Neural cell (in vitro differentiated cells): ENCODE measurements around the gene ZGLP1. TPM values are rescaled to one million over a fixed set of nuclear protein-coding genes. Genes with fewer than 3 reads are reported as not detected.

Experiments
- H2AFZ ChIP-seq: fragments of 200-600, 300-800 bp; sonication (generic), shearing (Covaris generic); 2 replicates; pipeline ENCODE4 v1.6.0; 2014; ENCODE audit warnings: low read depth, mild to moderate bottlenecking, antibody characterized with exemption, low read length, moderate library complexity
- H3F3A ChIP-seq: fragments of 200-600 bp; shearing (Covaris generic); 2 replicates; pipeline ENCODE4 v1.6.1; 2016; ENCODE audit warnings: mild to moderate bottlenecking, moderate library complexity, mixed read lengths, antibody characterized with exemption, low read length; ENCODE audit not compliant: insufficient read depth, poor library complexity, severe bottlenecking
- H3K27ac ChIP-seq: fragments of 200-600, 300-800 bp; sonication (generic), shearing (Covaris generic); 2 replicates; pipeline ENCODE4 v1.5.1; 2014; ENCODE audit warnings: mild to moderate bottlenecking, low read length, moderate library complexity
- H3K27me3 ChIP-seq: fragments of 300-800, 200-600 bp; sonication (generic), shearing (Covaris generic); 2 replicates; pipeline ENCODE4 v1.6.0; 2014; ENCODE audit warnings: mild to moderate bottlenecking, low read depth, low read length, moderate library complexity; ENCODE audit not compliant: insufficient read depth
- H3K36me3 ChIP-seq: fragments of 300-800, 200-600 bp; sonication (generic), shearing (Covaris generic); 2 replicates; pipeline ENCODE4 v1.5.1; 2014; ENCODE audit warnings: mild to moderate bottlenecking, antibody characterized with exemption, low read length, moderate library complexity; ENCODE audit not compliant: insufficient read depth
- H3K4me2 ChIP-seq: fragments of 300-800, 200-600 bp; sonication (generic), shearing (Covaris generic); 2 replicates; pipeline ENCODE4 v1.6.0; 2014; ENCODE audit warnings: mild to moderate bottlenecking, low read length
- H3K4me3 ChIP-seq: fragments of 300-800, 200-600 bp; sonication (generic), shearing (Covaris generic); 2 replicates; pipeline ENCODE4 v1.5.1; 2014; ENCODE audit warnings: mild to moderate bottlenecking, low read length, moderate library complexity
- H3K79me2 ChIP-seq: fragments of 200-600 bp; shearing (Covaris generic); replicated peaks from 2 replicates; pipeline ENCODE4 v1.6.0; 2014; ENCODE audit warnings: mild to moderate bottlenecking, low read length, moderate library complexity; ENCODE audit not compliant: insufficient read depth
- H3K9ac ChIP-seq: fragments of 300-800, 200-600 bp; sonication (generic), shearing (Covaris generic); 2 replicates; pipeline ENCODE4 v1.6.1; 2016; ENCODE audit warnings: mild to moderate bottlenecking, low read length, mixed read lengths
- H3K9me2 ChIP-seq: fragments of 200-600 bp; shearing (Covaris generic); 2 replicates; pipeline ENCODE4 v1.6.1; 2016; ENCODE audit warnings: mild to moderate bottlenecking, low read length, mixed read lengths; ENCODE audit not compliant: insufficient read depth
- H3K9me3 ChIP-seq: fragments of 200-600, 300-800 bp; sonication (generic), shearing (Covaris generic); 2 replicates; pipeline ENCODE4 v1.6.1; 2016; ENCODE audit warnings: mild to moderate bottlenecking, mixed run types, low read length, moderate library complexity, mixed read lengths
- H4K20me1 ChIP-seq: fragments of 200-600 bp; shearing (Covaris generic); 2 replicates; pipeline ENCODE4 v1.6.1; 2016; ENCODE audit warnings: mild to moderate bottlenecking, mixed run types; ENCODE audit not compliant: insufficient read depth
- EZH2 ChIP-seq: fragments of 200-600, 300-800 bp; shearing (Covaris generic), sonication (generic); IDR thresholded peaks from 2 replicates; pipeline ENCODE4 v1.6.1; 2014; ENCODE audit warnings: antibody characterized with exemption, low read length, borderline replicate concordance, mild to moderate bottlenecking; ENCODE audit not compliant: insufficient read depth, poor library complexity, severe bottlenecking
- MXI1 ChIP-seq: fragments of 450-650 bp; conservative IDR thresholded peaks from 2 replicates; pipeline ENCODE4 v1.6.1; 2014; ENCODE audit warnings: antibody characterized with exemption, mild to moderate bottlenecking; ENCODE audit not compliant: poor library complexity, severe bottlenecking
- POLR2AphosphoS5 ChIP-seq: IDR thresholded peaks from 2 replicates; pipeline ENCODE4 v1.6.1; 2012
- RAD21 ChIP-seq: fragments of 450-650 bp; conservative IDR thresholded peaks from 2 replicates; pipeline ENCODE4 v1.6.1; 2014; ENCODE audit warnings: antibody characterized with exemption, mild to moderate bottlenecking, moderate library complexity
- SMC3 ChIP-seq: fragments of 450-650 bp; conservative IDR thresholded peaks from 2 replicates; pipeline ENCODE4 v1.6.1; 2014; ENCODE audit warnings: antibody characterized with exemption, mild to moderate bottlenecking, moderate library complexity; ENCODE audit not compliant: poor library complexity
- polyA plus RNA-seq: library from polyadenylated mRNA; depleted of rRNA; stranded (reverse); fragments of >200 nt; gene quantifications from 2 replicates; pipeline ENCODE4 v1.2.3, GENCODE V29; 2014
- TF ChIP-seq, protein P1 (sequence below): IDR thresholded peaks from 2 replicates; pipeline ENCODE4 v1.6.1; 2012; ENCODE audit warnings: borderline replicate concordance

Gene ZGLP1
- polyA plus RNA-seq, 1 donor from 2014 or later: 22.8 TPM

DNA sequence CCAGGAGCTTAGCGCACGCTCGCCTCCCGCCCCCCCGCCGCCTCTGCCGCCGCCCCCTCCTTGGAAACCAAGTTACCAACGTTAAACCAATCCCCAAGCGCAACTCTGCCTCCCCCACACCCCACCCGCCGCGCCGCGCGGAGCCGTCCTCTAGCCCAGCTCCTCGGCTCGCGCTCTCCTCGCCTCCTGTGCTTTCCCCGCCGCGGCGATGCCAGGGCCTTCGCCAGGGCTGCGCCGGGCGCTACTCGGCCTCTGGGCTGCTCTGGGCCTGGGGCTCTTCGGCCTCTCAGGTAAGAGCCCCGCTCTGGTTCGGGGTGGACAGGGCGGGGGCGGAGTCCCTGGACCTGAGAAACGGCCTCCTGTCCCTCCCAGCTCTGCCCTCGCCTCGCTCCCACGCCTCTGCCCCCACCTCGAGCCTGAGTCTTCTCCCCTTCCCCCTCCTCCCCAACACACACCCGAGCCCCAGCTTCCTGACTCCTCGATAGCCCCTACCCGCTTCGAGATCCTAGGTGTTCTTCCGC lies 19.7 kb downstream of the ZGLP1 start, which contains the start of gene ICAM5:
Gene ICAM5 (plus strand): TSS at position 117 of the 521 bp plus-strand sequence. CDS start 92 bp downstream, at position 209.
- peak within 1 kb of the TSS; percentile 36 for H3K9ac ChIP-seq
- H4K20me1 ChIP-seq: no peaks in the 10 kb centered on the region
- H3F3A ChIP-seq: no peaks in the 10 kb centered on the region
- H3K27me3 ChIP-seq: peaks cover 97% of the 10 kb centered on the region
- no peaks in the 10 kb centered on the region for H3K36me3 ChIP-seq
- H3K79me2 ChIP-seq: no peaks in the 10 kb centered on the region
- peak; percentile 28 for TF ChIP-seq EZH2
- TF ChIP-seq, protein P1, sequence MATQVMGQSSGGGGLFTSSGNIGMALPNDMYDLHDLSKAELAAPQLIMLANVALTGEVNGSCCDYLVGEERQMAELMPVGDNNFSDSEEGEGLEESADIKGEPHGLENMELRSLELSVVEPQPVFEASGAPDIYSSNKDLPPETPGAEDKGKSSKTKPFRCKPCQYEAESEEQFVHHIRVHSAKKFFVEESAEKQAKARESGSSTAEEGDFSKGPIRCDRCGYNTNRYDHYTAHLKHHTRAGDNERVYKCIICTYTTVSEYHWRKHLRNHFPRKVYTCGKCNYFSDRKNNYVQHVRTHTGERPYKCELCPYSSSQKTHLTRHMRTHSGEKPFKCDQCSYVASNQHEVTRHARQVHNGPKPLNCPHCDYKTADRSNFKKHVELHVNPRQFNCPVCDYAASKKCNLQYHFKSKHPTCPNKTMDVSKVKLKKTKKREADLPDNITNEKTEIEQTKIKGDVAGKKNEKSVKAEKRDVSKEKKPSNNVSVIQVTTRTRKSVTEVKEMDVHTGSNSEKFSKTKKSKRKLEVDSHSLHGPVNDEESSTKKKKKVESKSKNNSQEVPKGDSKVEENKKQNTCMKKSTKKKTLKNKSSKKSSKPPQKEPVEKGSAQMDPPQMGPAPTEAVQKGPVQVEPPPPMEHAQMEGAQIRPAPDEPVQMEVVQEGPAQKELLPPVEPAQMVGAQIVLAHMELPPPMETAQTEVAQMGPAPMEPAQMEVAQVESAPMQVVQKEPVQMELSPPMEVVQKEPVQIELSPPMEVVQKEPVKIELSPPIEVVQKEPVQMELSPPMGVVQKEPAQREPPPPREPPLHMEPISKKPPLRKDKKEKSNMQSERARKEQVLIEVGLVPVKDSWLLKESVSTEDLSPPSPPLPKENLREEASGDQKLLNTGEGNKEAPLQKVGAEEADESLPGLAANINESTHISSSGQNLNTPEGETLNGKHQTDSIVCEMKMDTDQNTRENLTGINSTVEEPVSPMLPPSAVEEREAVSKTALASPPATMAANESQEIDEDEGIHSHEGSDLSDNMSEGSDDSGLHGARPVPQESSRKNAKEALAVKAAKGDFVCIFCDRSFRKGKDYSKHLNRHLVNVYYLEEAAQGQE: no peak
- no peaks in the 10 kb centered on the region for H3K9me3 ChIP-seq
- H3K4me3 ChIP-seq: peak within 1 kb of the TSS; percentile 66
- H2AFZ ChIP-seq: peak within 1 kb of the TSS; percentile 8
- H3K27ac ChIP-seq: no peak within 1 kb of the TSS
- H3K4me2 ChIP-seq: peak within 1 kb of the TSS; percentile 52
- H3K9me2 ChIP-seq: no peaks in the 10 kb centered on the region

- no peak overlapping the region for H2AFZ ChIP-seq
- H3K9me3 ChIP-seq: no peaks in the 10 kb centered on the region
- no peaks in the 10 kb centered on the region for H3K79me2 ChIP-seq
- peak overlapping the region; percentile 36 for H3K9ac ChIP-seq
- H3K4me2 ChIP-seq: peak overlapping the region; percentile 52
- no peaks in the 10 kb centered on the region for H3F3A ChIP-seq
- H3K9me2 ChIP-seq: no peaks in the 10 kb centered on the region
- H3K4me3 ChIP-seq: peak overlapping the region; percentile 66
- H3K36me3 ChIP-seq: no peaks in the 10 kb centered on the region
- no peak overlapping the region for H3K27ac ChIP-seq
- peaks cover 92% of the 10 kb centered on the region for H3K27me3 ChIP-seq
- no peaks in the 10 kb centered on the region for H4K20me1 ChIP-seq
- TF ChIP-seq POLR2AphosphoS5 (no peak), SMC3 (no peak), RAD21 (no peak), MXI1 (peak; percentile 89)
- TF ChIP-seq, protein P1: no peak
Measured at GRCh38 chr19:10289167-10289835, 20.3 kb downstream of the ZGLP1 start.
